ENCODE measurements around the gene STAT3. TPM values are rescaled to one million over a fixed set of nuclear protein-coding genes. Genes with fewer than 3 reads are reported as not detected.

Gene STAT3
- total RNA-seq, 6 experiments from 2014 or later: 65.3 to 74.5 (median 68.8) TPM

- no peak overlapping the region for H3K4me3 Mint-ChIP-seq
- no peak overlapping the region for H3K27ac Mint-ChIP-seq
- H3K4me1 Mint-ChIP-seq (ENCODE audit: low read depth): peaks cover 48% of the 10 kb centered on the region
- DNase-seq: no peak
- peaks cover 6% of the 10 kb centered on the region; the same call in 1 of the 2 replicates for H3K36me3 Mint-ChIP-seq (ENCODE audit: low read depth)
- no peak for TF ChIP-seq CTCF (IDR thresholded peaks at IDR 0.05)
- peaks cover 3% of the 10 kb centered on the region for H3K27me3 Mint-ChIP-seq (ENCODE audit: insufficient read depth)
- no peaks in the 10 kb centered on the region for H3K9me3 Mint-ChIP-seq
Measured at GRCh38 chr17:42358434-42358833, 29.8 kb downstream of the STAT3 start.

GRCh38 chr17:42354956-42355843, 33.0 kb downstream of the STAT3 start:
- peak overlapping the region; percentile 11 for H3K27ac Mint-ChIP-seq
- peaks cover 28% of the 10 kb centered on the region for H3K4me1 Mint-ChIP-seq (ENCODE audit: low read depth)
- H3K27me3 Mint-ChIP-seq (ENCODE audit: insufficient read depth): no peaks in the 10 kb centered on the region; the same call in 1 of the 2 replicates
- H3K9me3 Mint-ChIP-seq: no peaks in the 10 kb centered on the region
- peaks cover 6% of the 10 kb centered on the region; the same call in 1 of the 2 replicates for H3K36me3 Mint-ChIP-seq (ENCODE audit: low read depth)
- DNase-seq: no peak
- H3K4me3 Mint-ChIP-seq: no peak overlapping the region
- TF ChIP-seq CTCF (IDR thresholded peaks at IDR 0.05): no peak

GRCh38 chr17:42348104-42348503, 40.1 kb downstream of the STAT3 start:
- H3K27ac Mint-ChIP-seq: peak overlapping the region; percentile 86
- H3K9me3 Mint-ChIP-seq: no peaks in the 10 kb centered on the region
- no peak for DNase-seq
- TF ChIP-seq CTCF (IDR thresholded peaks at IDR 0.05): no peak
- H3K4me3 Mint-ChIP-seq: no peak overlapping the region
- H3K27me3 Mint-ChIP-seq (ENCODE audit: insufficient read depth): peaks cover 2% of the 10 kb centered on the region; the same call in 1 of the 2 replicates
- peaks cover 14% of the 10 kb centered on the region for H3K36me3 Mint-ChIP-seq (ENCODE audit: low read depth)
- peaks cover 47% of the 10 kb centered on the region for H3K4me1 Mint-ChIP-seq (ENCODE audit: low read depth)

GRCh38 chr17:42347606-42348005, 40.6 kb downstream of the STAT3 start:
- peak overlapping the region; percentile 86 for H3K27ac Mint-ChIP-seq
- no peaks in the 10 kb centered on the region for H3K9me3 Mint-ChIP-seq
- no peak for DNase-seq
- peaks cover 17% of the 10 kb centered on the region for H3K36me3 Mint-ChIP-seq (ENCODE audit: low read depth)
- H3K4me3 Mint-ChIP-seq: peak overlapping the region; percentile 18; the same call in 1 of the 2 replicates
- H3K27me3 Mint-ChIP-seq (ENCODE audit: insufficient read depth): peaks cover 2% of the 10 kb centered on the region
- no peak for TF ChIP-seq CTCF (IDR thresholded peaks at IDR 0.05)
- H3K4me1 Mint-ChIP-seq (ENCODE audit: low read depth): peaks cover 50% of the 10 kb centered on the region

- peak overlapping the region; percentile 18; the same call in 1 of the 2 replicates for H3K4me3 Mint-ChIP-seq
- H3K27me3 Mint-ChIP-seq (ENCODE audit: insufficient read depth): peaks cover 2% of the 10 kb centered on the region
- peak; percentile 87 for DNase-seq
- H3K27ac Mint-ChIP-seq: peak overlapping the region; percentile 86
- no peaks in the 10 kb centered on the region for H3K9me3 Mint-ChIP-seq
- peaks cover 50% of the 10 kb centered on the region for H3K4me1 Mint-ChIP-seq (ENCODE audit: low read depth)
- no peak for TF ChIP-seq CTCF (IDR thresholded peaks at IDR 0.05)
- peaks cover 21% of the 10 kb centered on the region for H3K36me3 Mint-ChIP-seq (ENCODE audit: low read depth)
Measured at GRCh38 chr17:42347198-42347597, 41.0 kb downstream of the STAT3 start.
